Psoas muscle (tissue), 8 donors: Measurements from ENCODE around the gene IL21R. TPM values are rescaled to one million over a fixed set of nuclear protein-coding genes. Genes with fewer than 3 reads are reported as not detected.

ENCODE experiments used
- ATAC-seq, 4 donors: fragments of 200-7000 bp; cut with Tn5 transposase; one replicate each; pipeline ENCODE4 v1.9.1; 2020; ENCODE audit warnings: moderate library complexity in 3 of 4, mild to moderate bottlenecking in 2 of 4
- DNase-seq, 2 donors: peaks; one replicate each; pipeline ENCODE4 v3.0.0-alpha.2; 2020
- H3K27ac ChIP-seq: fragments of 200-600 bp; one replicate; pipeline ENCODE4 v1.8.0; 2022
- H3K27me3 ChIP-seq, 3 donors: fragments of 200-600 bp in 1 of 3; one replicate each; pipeline versions ENCODE4 v1.6.1 to v1.8.0; 2013 to 2022; ENCODE audit warnings: low read length in 2 of 3, mild to moderate bottlenecking in 2 of 3, moderate library complexity in 1 of 3; ENCODE audit not compliant: insufficient read depth in 3 of 3
- H3K36me3 ChIP-seq, 2 donors: fragments of 200-600 bp in 1 of 2; one replicate each; pipeline versions ENCODE4 v1.6.1 to v1.8.0; 2013 to 2022; ENCODE audit warnings: low read depth in 1 of 2, mild to moderate bottlenecking in 1 of 2, moderate library complexity in 1 of 2; ENCODE audit not compliant: insufficient read depth in 1 of 2
- H3K4me1 ChIP-seq: fragments of 200-600 bp; one replicate; pipeline ENCODE4 v1.8.0; 2022
- H3K4me3 ChIP-seq: fragments of 200-600 bp; one replicate; pipeline ENCODE4 v1.8.0; 2022; ENCODE audit warnings: mild to moderate bottlenecking
- H3K9me3 ChIP-seq: fragments of 200-600 bp; one replicate; pipeline ENCODE4 v1.8.0; 2022
- CTCF ChIP-seq: fragments of 200-600 bp; IDR thresholded peaks from one replicate; pipeline ENCODE4 v1.8.0; 2022; ENCODE audit warnings: antibody characterized with exemption
- WGBS, 3 donors: extraction: QIAGEN DNeasy Blood & Tissue Kit; methylation state at CpG; one replicate each; pipeline versions ENCODE4 v1.1.6 to v1.1.7; 2013; 5-methylcytosine and 5-hydroxymethylcytosine counted together
- intact Hi-C, 2 donors: fragments of 100-400 bp; cut with DNase I; formaldehyde crosslinking; loops; one replicate each; pipeline versions ENCODE4 v1.11.0 to v1.14.2; 2022
- polyA plus RNA-seq, 3 donors: library from polyadenylated mRNA; stranded (reverse); fragments of 200-250 nt; gene quantifications; one replicate each; pipeline ENCODE4 v1.2.3, GENCODE V29; 2013
- total RNA-seq, 4 donors: library from RNA; stranded (reverse); fragmentation: NEBNext Ultra II Directional in 2 of 4; extraction: Animal tissue kit (Norgen Biotek cat#: 25700) in 2 of 4; gene quantifications; one replicate each; pipeline versions ENCODE4 v1.2.1 to v1.2.4, GENCODE V29; 2021 to 2023
- donor health status: healthy with polysubstance abuse.
- donor health status: DM: no; HTN: no; CAD: no; lungs with moderate emphysema.
- donor health status: Bipolar disorder and iron deficiency.
- donor health status: healthy.
- donor health status: DM: yes; HTN: yes; CAD: no.
- donor health status: DM: no; HTN: no; CAD: no.
- donor health status: DM: no; HTN: no; CAD: no.
- donor health status: DM: yes; HTN: yes; CAD: no.

IL21R gene
- total and polyA plus RNA-seq, 7 donors: 0.01 to 0.15 (median 0.08) TPM; not detected in 2

- H3K4me3 ChIP-seq: no peak overlapping the region
- no peaks in the 10 kb centered on the region for H3K9me3 ChIP-seq
- H3K27me3 ChIP-seq: no peaks in the 10 kb centered on the region
- WGBS, 3 donors: 87 to 91% (median 91%) methylated on average over 7 of the region's 7 CpGs
- peaks cover 6 to 100% of the 10 kb centered on the region in 2 donors for H3K36me3 ChIP-seq
- H3K4me1 ChIP-seq: no peaks in the 10 kb centered on the region
- DNase-seq (no peak), ATAC-seq (no peak)
- no peak overlapping the region for H3K27ac ChIP-seq
- TF ChIP-seq CTCF: no peak
- intact Hi-C loops: no loop called here
These were observed 87.9 kb downstream of the IL21R start for GRCh38 chr16:27489906-27490305.

GRCh38 chr16:27491894-27492587 lies 90.1 kb downstream of the IL21R start:
- no peaks in the 10 kb centered on the region for H3K27me3 ChIP-seq
- ATAC-seq: peak in 2 of 4 donors; percentile 14 to 23
- WGBS, 3 donors: 80 to 86% (median 82%) methylated on average over 16 of the region's 16 CpGs
- no peak for DNase-seq
- no peak for TF ChIP-seq CTCF
- H3K4me1 ChIP-seq: no peaks in the 10 kb centered on the region
- H3K4me3 ChIP-seq: no peak overlapping the region
- H3K27ac ChIP-seq: peak overlapping the region; percentile 30
- H3K9me3 ChIP-seq: no peaks in the 10 kb centered on the region
- intact Hi-C loops: no loop called here
- H3K36me3 ChIP-seq: peaks cover 5 to 100% of the 10 kb centered on the region in 2 donors

- DNase-seq: no peak
- Histone ChIP-seq H3K4me3 (no peak overlapping the region), H3K9me3 (no peaks in the 10 kb centered on the region), H3K27ac (peak overlapping the region; percentile 23), H3K36me3 (peaks cover 5 to 100% of the 10 kb centered on the region in 2 donors), H3K27me3 (no peaks in the 10 kb centered on the region), H3K4me1 (no peaks in the 10 kb centered on the region)
- no peak for TF ChIP-seq CTCF
- 86 to 93% (median 88%) methylated on average over 11 of the region's 11 CpGs for WGBS, 3 donors
- ATAC-seq: no peak
- intact Hi-C loops: no loop called here
These were observed 90.6 kb downstream of the IL21R start for GRCh38 chr16:27492588-27492979.

GRCh38 chr16:27495191-27495590 lies 93.2 kb downstream of the IL21R start:
- H3K36me3 ChIP-seq: peaks cover 9 to 98% of the 10 kb centered on the region in 2 donors
- TF ChIP-seq CTCF: no peak
- intact Hi-C loops: no loop called here
- ATAC-seq: no peak
- no peaks in the 10 kb centered on the region for H3K27me3 ChIP-seq
- 54 to 67% (median 57%) methylated on average over 13 of the region's 13 CpGs for WGBS, 3 donors
- H3K4me3 ChIP-seq: no peak overlapping the region
- no peaks in the 10 kb centered on the region for H3K9me3 ChIP-seq
- peak in 1 of 2 donors; percentile 46 for DNase-seq
- peaks cover 5% of the 10 kb centered on the region for H3K4me1 ChIP-seq
- no peak overlapping the region for H3K27ac ChIP-seq
